NT2/D1 (cell line): ENCODE data around the gene SCEL.
"Not testable (repeated sequence)": the region's sequence is repeated elsewhere in the genome, so short reads cannot be mapped to it uniquely, and the experiment has no call there.

ENCODE experiments used
- DNase-seq: peaks from one replicate; pipeline ENCODE4 v3.0.0-alpha.2; 2011; ENCODE audit warnings: low read depth, low spot score
- H3K27me3 ChIP-seq: 2 replicates; pipeline ENCODE4 v1.6.0; 2011; ENCODE audit warnings: mild to moderate bottlenecking; ENCODE audit not compliant: insufficient read length, insufficient read depth
- H3K36me3 ChIP-seq: 2 replicates; pipeline ENCODE4 v1.6.1; 2011; ENCODE audit warnings: mild to moderate bottlenecking, low read length, mixed read lengths; ENCODE audit not compliant: insufficient read depth, insufficient read length
- H3K4me1 ChIP-seq: 2 replicates; pipeline ENCODE4 v1.5.1; 2011; ENCODE audit not compliant: insufficient read depth, insufficient read length
- H3K4me3 ChIP-seq: 2 replicates; pipeline ENCODE4 v1.5.1; 2011; ENCODE audit warnings: low read depth; ENCODE audit not compliant: insufficient read length
- H3K9ac ChIP-seq: 2 replicates; pipeline ENCODE4 v1.6.0; 2011; ENCODE audit warnings: low read depth; ENCODE audit not compliant: insufficient read length
- H3K9me3 ChIP-seq: 2 replicates; pipeline ENCODE4 v1.5.1; 2011; ENCODE audit warnings: mild to moderate bottlenecking, low read length; ENCODE audit not compliant: insufficient read depth
- SUZ12 ChIP-seq: IDR thresholded peaks from 2 replicates; pipeline ENCODE4 v1.6.1; 2011; ENCODE audit not compliant: insufficient read length, insufficient read depth; ENCODE audit errors: extremely low read depth
- YY1 ChIP-seq: IDR thresholded peaks from 2 replicates; pipeline ENCODE4 v1.6.1; 2011; ENCODE audit not compliant: insufficient read length, insufficient read depth
- ZNF274 ChIP-seq: IDR thresholded peaks from 2 replicates; pipeline ENCODE4 v1.6.1; 2011; ENCODE audit warnings: mild to moderate bottlenecking, low read depth, low read length

Gene SCEL

GRCh38 chr13:77623806-77624205 lies 88.3 kb downstream of the SCEL start:
- Histone ChIP-seq H3K4me3 (no peak overlapping the region), H3K4me1 (no peaks in the 10 kb centered on the region), H3K9me3 (no peaks in the 10 kb centered on the region), H3K36me3 (no peaks in the 10 kb centered on the region), H3K9ac (no peak overlapping the region), H3K27me3 (no peaks in the 10 kb centered on the region)
- DNase-seq = no peak
- TF ChIP-seq ZNF274 (no peak), SUZ12 (no peak), YY1 (no peak)

- Histone ChIP-seq H3K4me1 (no peaks in the 10 kb centered on the region), H3K36me3 (no peaks in the 10 kb centered on the region), H3K9me3 (no peaks in the 10 kb centered on the region), H3K27me3 (no peaks in the 10 kb centered on the region), H3K4me3 (no peak overlapping the region), H3K9ac (no peak overlapping the region)
- TF ChIP-seq SUZ12 = no peak
- no peak for TF ChIP-seq ZNF274
- no peak for TF ChIP-seq YY1
- DNase-seq = no peak
These were observed 92.7 kb downstream of the SCEL start for GRCh38 chr13:77628170-77628569.

- TF ChIP-seq YY1 = no peak
- TF ChIP-seq SUZ12 = no peak
- no peak for TF ChIP-seq ZNF274
- Histone ChIP-seq H3K9ac (no peak overlapping the region), H3K4me1 (no peaks in the 10 kb centered on the region), H3K27me3 (no peaks in the 10 kb centered on the region), H3K4me3 (no peak overlapping the region), H3K9me3 (no peaks in the 10 kb centered on the region), H3K36me3 (no peaks in the 10 kb centered on the region)
- DNase-seq = no peak
These were observed 102.1 kb downstream of the SCEL start for GRCh38 chr13:77637588-77637987.

- TF ChIP-seq SUZ12 = no peak
- no peak for TF ChIP-seq YY1
- TF ChIP-seq ZNF274 = no peak
- Histone ChIP-seq H3K27me3 (no peaks in the 10 kb centered on the region), H3K36me3 (no peaks in the 10 kb centered on the region), H3K9me3 (no peaks in the 10 kb centered on the region), H3K9ac (no peak overlapping the region), H3K4me1 (no peaks in the 10 kb centered on the region), H3K4me3 (no peak overlapping the region)
- DNase-seq = no peak
These were observed 114.9 kb downstream of the SCEL start for GRCh38 chr13:77650409-77650808.

DNA sequence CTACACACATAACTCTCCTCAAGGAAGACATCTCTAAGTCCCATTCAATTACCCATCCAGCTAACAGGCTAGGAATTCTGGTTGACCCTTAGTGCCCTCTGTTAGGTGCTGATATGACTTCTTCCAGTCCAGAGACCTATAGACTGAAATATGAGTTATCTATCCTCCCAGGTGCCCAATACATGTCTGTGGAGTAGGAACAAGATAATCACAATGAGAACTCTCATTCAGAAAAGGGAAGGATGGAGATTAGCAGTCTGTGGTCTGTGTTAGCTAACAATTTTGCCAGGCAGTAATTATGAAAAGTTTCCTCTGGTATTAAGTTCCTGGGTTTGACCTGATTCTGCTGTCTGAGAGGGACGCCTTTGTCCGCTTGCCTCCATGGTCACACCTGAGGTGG lies 117.8 kb downstream of the SCEL start:
- Histone ChIP-seq H3K27me3 (no peaks in the 10 kb centered on the region), H3K4me3 (no peak overlapping the region), H3K36me3 (no peaks in the 10 kb centered on the region), H3K9ac (no peak overlapping the region), H3K9me3 (no peaks in the 10 kb centered on the region), H3K4me1 (no peaks in the 10 kb centered on the region)
- DNase-seq = no peak
- TF ChIP-seq YY1 = no peak
- TF ChIP-seq ZNF274 = no peak
- TF ChIP-seq SUZ12 = no peak

- H3K4me1 ChIP-seq, H3K27me3 ChIP-seq, DNase-seq, H3K36me3 ChIP-seq, H3K9me3 ChIP-seq, H3K9ac ChIP-seq, H3K4me3 ChIP-seq: not testable (repeated sequence)
These were observed 124.5 kb downstream of the SCEL start for GRCh38 chr13:77660016-77660415.

- no peak for DNase-seq
- Histone ChIP-seq H3K27me3 (no peaks in the 10 kb centered on the region), H3K4me1 (no peaks in the 10 kb centered on the region), H3K36me3 (no peaks in the 10 kb centered on the region), H3K9ac (no peak overlapping the region), H3K9me3 (peaks cover 4% of the 10 kb centered on the region; the same call in 1 of the 2 replicates), H3K4me3 (no peak overlapping the region)
- no peak for TF ChIP-seq YY1
- TF ChIP-seq SUZ12 = no peak
- no peak for TF ChIP-seq ZNF274
These were observed 125.3 kb downstream of the SCEL start for GRCh38 chr13:77660841-77661250.

DNA sequence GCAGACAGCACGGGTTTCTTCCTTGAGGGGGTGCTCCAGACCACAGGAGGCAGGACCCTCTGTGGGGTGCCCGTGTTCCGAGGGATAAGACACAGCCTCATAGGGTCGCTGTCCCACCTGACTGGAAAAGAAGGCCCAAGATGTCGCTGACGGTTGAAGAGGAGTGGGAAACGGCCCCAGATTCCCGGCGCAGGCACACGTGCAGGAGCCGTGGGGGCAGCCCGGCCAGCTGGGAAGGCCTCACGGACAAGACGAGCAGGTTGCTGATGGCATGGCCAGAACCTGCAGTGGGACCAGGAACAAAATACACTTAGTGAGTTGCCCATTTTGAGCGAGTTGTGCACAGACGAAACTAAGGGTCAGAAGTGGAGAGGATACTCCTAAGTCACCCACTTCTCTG lies 126.8 kb downstream of the SCEL start:
- H3K36me3 ChIP-seq, H3K9me3 ChIP-seq, DNase-seq, H3K9ac ChIP-seq, H3K4me3 ChIP-seq, H3K27me3 ChIP-seq, H3K4me1 ChIP-seq: not testable (repeated sequence)

DNA sequence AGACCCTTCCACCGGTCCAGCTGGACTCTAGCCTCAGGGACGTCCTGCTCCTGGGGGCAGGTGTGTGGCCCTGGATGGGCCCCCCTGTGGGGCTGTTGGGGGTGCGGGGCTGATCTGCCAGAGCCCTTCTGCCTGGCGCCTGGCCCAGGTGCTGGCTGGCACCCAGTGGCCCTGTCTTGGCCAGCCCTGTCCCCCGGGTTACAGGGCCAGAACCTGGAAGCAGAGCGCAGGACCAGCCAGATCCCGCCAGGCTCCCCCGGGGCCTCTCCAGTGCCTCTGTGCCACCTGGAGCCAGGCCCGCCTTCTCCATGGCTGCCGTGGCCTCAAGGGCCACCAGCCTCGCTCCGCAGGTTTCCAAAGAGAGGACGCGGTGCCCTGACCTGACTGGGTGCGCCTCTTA lies 127.3 kb downstream of the SCEL start:
- DNase-seq, H3K9ac ChIP-seq, H3K27me3 ChIP-seq, H3K9me3 ChIP-seq, H3K4me3 ChIP-seq, H3K4me1 ChIP-seq, H3K36me3 ChIP-seq: not testable (repeated sequence)
